GM19099 (cell line): ENCODE data around the gene CHD6.

Experiments
- POLR2A ChIP-seq: IDR thresholded peaks from 3 replicates; pipeline ENCODE4 v1.6.1; 2011; ENCODE audit warnings: low read depth; ENCODE audit not compliant: insufficient read length; ENCODE audit errors: extremely low read depth

Gene CHD6

GRCh38 chr20:41453010-41453950 is 164.9 kb downstream of the CHD6 start:
- no peak for TF ChIP-seq POLR2A

GRCh38 chr20:41452226-41452625 is 166.0 kb downstream of the CHD6 start:
- no peak for TF ChIP-seq POLR2A

GRCh38 chr20:41447006-41447405 is 171.2 kb downstream of the CHD6 start:
- TF ChIP-seq POLR2A = no peak

- no peak for TF ChIP-seq POLR2A
These were observed 171.7 kb downstream of the CHD6 start for GRCh38 chr20:41446456-41446855.

- no peak for TF ChIP-seq POLR2A
These were observed 173.4 kb downstream of the CHD6 start for GRCh38 chr20:41444821-41445220.

- no peak for TF ChIP-seq POLR2A
These were observed 174.5 kb downstream of the CHD6 start for GRCh38 chr20:41443691-41444090.

- TF ChIP-seq POLR2A = no peak
These were observed 177.3 kb downstream of the CHD6 start for GRCh38 chr20:41440882-41441281.

- TF ChIP-seq POLR2A = no peak
These were observed 180.3 kb downstream of the CHD6 start for GRCh38 chr20:41437836-41438235.

- TF ChIP-seq POLR2A = no peak
These were observed 181.5 kb downstream of the CHD6 start for GRCh38 chr20:41436679-41437078.

- TF ChIP-seq POLR2A = no peak
These were observed 185.0 kb downstream of the CHD6 start for GRCh38 chr20:41433203-41433602.

GRCh38 chr20:41432746-41433145 is 185.4 kb downstream of the CHD6 start:
- TF ChIP-seq POLR2A = no peak

- no peak for TF ChIP-seq POLR2A
These were observed 189.9 kb downstream of the CHD6 start for GRCh38 chr20:41428285-41428684.

- no peak for TF ChIP-seq POLR2A
These were observed 190.3 kb downstream of the CHD6 start for GRCh38 chr20:41427833-41428232.

- no peak for TF ChIP-seq POLR2A
These were observed 191.2 kb downstream of the CHD6 start for GRCh38 chr20:41426976-41427375.

- TF ChIP-seq POLR2A = no peak
These were observed 191.9 kb downstream of the CHD6 start for GRCh38 chr20:41426086-41426830.
